H1 (cell line): Measurements from ENCODE around the gene SKAP2. TPM values are rescaled to one million over a fixed set of nuclear protein-coding genes. Genes with fewer than 3 reads are reported as not detected.

Experiments
- polyA plus RNA-seq, 7 experiments: library from polyadenylated mRNA; depleted of rRNA in 3 of 7; stranded (reverse) in 5 of 7; unstranded in 2 of 7; fragments of >200 nt in 5 of 7; fragments of 200-250 nt in 2 of 7; gene quantifications; 1 replicate in 5 of 7; 2 replicates in 1 of 7; 4 replicates in 1 of 7; pipeline versions ENCODE4 v1.2.1 to v1.2.3, GENCODE V29; 2011 to 2013; ENCODE audit warnings: missing spikeins in 2 of 7, mixed read lengths in 2 of 7
- total RNA-seq: library from RNA; stranded (reverse); fragmentation: NEBNext Ultra II Directional; extraction: Animal tissue kit (Norgen Biotek cat#: 25700); gene quantifications from 2 replicates; pipeline ENCODE4 v1.2.1, GENCODE V29; 2021

The SKAP2 gene
- total and polyA plus RNA-seq, 2 of the 8 experiments (the other 6 are each of a cell fraction or from before 2014, with no cell fraction given): 0.53 to 5.1 TPM

Other genes with a start within 250 kb of the SKAP2 start
- not detected in 2 replicates for gene HOXA1, start 231.4 kb upstream of the SKAP2 start, total RNA-seq
- not detected in 2 replicates for gene HOXA1, start 231.4 kb upstream of the SKAP2 start, polyA plus RNA-seq (2011; rRNA removed)
- gene HOXA2, start 238.1 kb upstream of the SKAP2 start, total RNA-seq: not detected in 2 replicates
- gene HOXA2, start 238.1 kb upstream of the SKAP2 start, polyA plus RNA-seq (2011; rRNA removed): not detected in 2 replicates